Measurements from ENCODE around the gene PTCSC3. TPM values are rescaled to one million over a fixed set of nuclear protein-coding genes. Genes with fewer than 3 reads are reported as not detected.
A peak's percentile ranks its signal among the peaks of the same experiment; 100 is the strongest.

PTCSC3 gene
- total and polyA plus RNA-seq, 2 of the 13 experiments (the other 11 are each of a cell fraction or from before 2014, with no cell fraction given) = not detected

DNA sequence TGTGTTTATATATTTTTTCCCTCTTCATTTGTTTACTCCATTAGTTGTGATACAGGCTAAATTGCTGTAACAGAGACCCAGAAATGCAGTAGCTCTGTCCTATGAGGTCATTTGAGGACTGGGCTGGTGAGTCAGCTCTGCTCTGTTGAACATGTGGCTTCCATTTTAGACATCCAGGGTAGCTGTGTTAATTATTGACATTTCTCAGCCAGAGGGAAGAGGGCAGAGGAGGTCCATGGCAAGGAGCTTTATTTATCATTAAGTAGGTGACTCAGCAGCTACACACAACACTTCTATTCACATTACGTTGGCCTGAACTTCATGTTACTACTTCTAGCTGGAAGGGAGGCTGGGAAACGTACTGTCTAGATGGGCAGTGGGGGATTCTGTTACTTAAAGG is 85.4 kb downstream of the PTCSC3 start (continued):
- TF ChIP-seq NR2C2 (CRISPR knock-in tag; IDR thresholded peaks at IDR 0.05; ENCODE audit: borderline replicate concordance) = 0 out of 2 replicates have a peak, but pooled peaks have one; percentile 38

DNA sequence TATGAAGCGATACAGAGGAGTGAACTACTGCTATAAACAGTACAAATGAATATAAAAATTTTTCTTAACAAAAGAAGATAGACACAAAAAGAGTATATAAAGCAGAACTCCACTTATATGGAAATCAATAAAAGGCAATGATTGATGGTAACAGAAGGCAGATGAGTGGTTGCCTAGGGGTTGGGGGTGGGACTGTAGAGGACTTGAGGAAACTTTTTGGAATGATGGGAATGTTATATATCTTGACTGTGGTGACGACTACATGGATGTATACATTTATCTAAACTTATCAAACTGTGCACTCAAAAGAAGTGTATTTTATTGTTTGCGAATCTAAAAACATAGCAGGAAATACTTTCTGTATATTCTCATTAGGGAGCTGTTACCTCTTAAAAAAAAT is 89.1 kb downstream of the PTCSC3 start:
- CTCF ChIA-PET (ENCODE audit: low intra/inter-chr PET ratio, low total read pairs) = no interaction called here
- Histone ChIP-seq H3K4me2 (ENCODE audit: low read depth, low read length) (no peak overlapping the region), H3K79me2 (ENCODE audit: insufficient read depth, low read length) (no peaks in the 10 kb centered on the region), H3K27ac (ENCODE audit: extremely low read length, insufficient read depth, low read length) (no peak overlapping the region), H3K27me3 (ENCODE audit: control insufficient read depth in 1 of 2, insufficient read depth in 2 of 2, low read length in 2 of 2) (no peaks in the 10 kb centered on the region), H2AFZ (ENCODE audit: low read length) (no peak overlapping the region), H3K36me3 (replicated peaks in 1 of 2; ENCODE audit: control insufficient read depth in 1 of 2, insufficient read depth in 2 of 2, low read length in 2 of 2) (no peaks in the 10 kb centered on the region), H4K20me1 (ENCODE audit: insufficient read depth, low read length) (no peaks in the 10 kb centered on the region), H3K4me3 (replicated peaks in 1 of 3; ENCODE audit: insufficient read depth in 1 of 3, low read depth in 2 of 3, low read length in 3 of 3) (no peak overlapping the region), H3K9me3 (ENCODE audit: low read length) (no peaks in the 10 kb centered on the region), H3K4me1 (ENCODE audit: insufficient read depth, low read length) (peaks cover 16% of the 10 kb centered on the region), H3K9ac (ENCODE audit: insufficient read depth, low read depth, low read length) (no peak overlapping the region)
- in situ Hi-C loops (cut with HindIII; ENCODE audit: extremely low pct_ligation_motif_present, low pct_unique_long_range_greater_than_20kb) = no loop called here
- DNase-seq (ENCODE audit: low spot score) (no peak), FAIRE-seq (no peak), ATAC-seq (no peak)
- TF ChIP-seq SALL1 (CRISPR knock-in tag; IDR thresholded peaks at IDR 0.05) (no peak), ZNF674 (CRISPR knock-in tag; IDR thresholded peaks at IDR 0.05; ENCODE audit: low read depth) (no peak), POLR2AphosphoS2 (IDR thresholded peaks at IDR 0.05; ENCODE audit: low read depth, low read length) (no peak), ZNF17 (CRISPR knock-in tag; IDR thresholded peaks at IDR 0.05) (no peak), ZNF101 (CRISPR knock-in tag; IDR thresholded peaks at IDR 0.05; ENCODE audit: borderline replicate concordance, low read depth) (no peak), NFIC (IDR thresholded peaks at IDR 0.05; ENCODE audit: low read length) (no peak), ZNF709 (CRISPR knock-in tag; IDR thresholded peaks at IDR 0.05) (no peak), ZNF30 (CRISPR knock-in tag; IDR thresholded peaks at IDR 0.05) (no peak), GABPA (IDR thresholded peaks at IDR 0.05; ENCODE audit: low read depth, low read length) (no peak), GABPA (CRISPR knock-in tag; IDR thresholded peaks at IDR 0.05; ENCODE audit: low read depth) (no peak), ZNF589 (CRISPR knock-in tag; conservative IDR thresholded peaks at IDR 0.05) (no peak), ZNF615 (CRISPR knock-in tag; IDR thresholded peaks at IDR 0.05; ENCODE audit: borderline replicate concordance) (no peak), ZMYM4 (CRISPR knock-in tag; IDR thresholded peaks at IDR 0.05) (no peak), ZBTB8A (CRISPR knock-in tag; IDR thresholded peaks at IDR 0.05; ENCODE audit: borderline replicate concordance, low read depth) (no peak), BRCA1 (CRISPR knock-in tag; IDR thresholded peaks at IDR 0.05) (no peak), ZNF629 (CRISPR knock-in tag; conservative IDR thresholded peaks at IDR 0.05) (no peak)
- TF ChIP-seq, protein P1, sequence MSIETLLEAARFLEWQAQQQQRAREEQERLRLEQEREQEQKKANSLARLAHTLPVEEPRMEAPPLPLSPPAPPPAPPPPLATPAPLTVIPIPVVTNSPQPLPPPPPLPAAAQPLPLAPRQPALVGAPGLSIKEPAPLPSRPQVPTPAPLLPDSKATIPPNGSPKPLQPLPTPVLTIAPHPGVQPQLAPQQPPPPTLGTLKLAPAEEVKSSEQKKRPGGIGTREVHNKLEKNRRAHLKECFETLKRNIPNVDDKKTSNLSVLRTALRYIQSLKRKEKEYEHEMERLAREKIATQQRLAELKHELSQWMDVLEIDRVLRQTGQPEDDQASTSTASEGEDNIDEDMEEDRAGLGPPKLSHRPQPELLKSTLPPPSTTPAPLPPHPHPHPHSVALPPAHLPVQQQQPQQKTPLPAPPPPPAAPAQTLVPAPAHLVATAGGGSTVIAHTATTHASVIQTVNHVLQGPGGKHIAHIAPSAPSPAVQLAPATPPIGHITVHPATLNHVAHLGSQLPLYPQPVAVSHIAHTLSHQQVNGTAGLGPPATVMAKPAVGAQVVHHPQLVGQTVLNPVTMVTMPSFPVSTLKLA (IDR thresholded peaks at IDR 0.05) = no peak
- TF ChIP-seq, protein P2, sequence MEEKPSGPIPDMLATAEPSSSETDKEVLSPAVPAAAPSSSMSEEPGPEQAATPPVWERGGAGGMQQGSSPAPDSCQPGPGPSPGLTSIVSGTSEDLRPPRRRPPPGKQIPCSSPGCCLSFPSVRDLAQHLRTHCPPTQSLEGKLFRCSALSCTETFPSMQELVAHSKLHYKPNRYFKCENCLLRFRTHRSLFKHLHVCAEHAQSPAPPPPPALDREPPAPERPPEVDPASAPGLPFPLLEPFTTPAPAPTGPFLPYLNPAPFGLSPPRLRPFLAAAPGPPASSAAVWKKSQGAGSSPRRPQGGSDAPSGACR (CRISPR knock-in tag; IDR thresholded peaks at IDR 0.05) = no peak
- TF ChIP-seq, protein P3, sequence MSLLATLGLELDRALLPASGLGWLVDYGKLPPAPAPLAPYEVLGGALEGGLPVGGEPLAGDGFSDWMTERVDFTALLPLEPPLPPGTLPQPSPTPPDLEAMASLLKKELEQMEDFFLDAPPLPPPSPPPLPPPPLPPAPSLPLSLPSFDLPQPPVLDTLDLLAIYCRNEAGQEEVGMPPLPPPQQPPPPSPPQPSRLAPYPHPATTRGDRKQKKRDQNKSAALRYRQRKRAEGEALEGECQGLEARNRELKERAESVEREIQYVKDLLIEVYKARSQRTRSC (CRISPR knock-in tag; IDR thresholded peaks at IDR 0.05; ENCODE audit: low read depth) = no peak
- intact Hi-C loops (cut with micrococcal nuclease; ENCODE audit: unreplicated experiment) = no loop called here
- no TSS peak for BruUV-seq (replicated peaks)
- WGBS (ENCODE audit: low lambda C conversion rate) = 15% methylated on average over 3 of the region's 3 CpGs
- POLR2A ChIA-PET = no interaction called here

All from HepG2 (cell line).